HG03469 (cell line): Measurements from ENCODE around the gene NKX2-1.
"Not testable (repeated sequence)": the region's sequence is repeated elsewhere in the genome, so short reads cannot be mapped to it uniquely, and the experiment has no call there.

Experiments used
- ATAC-seq: cut with Tn5 transposase; IDR thresholded peaks from one replicate; pipeline ENCODE4 v1.9.1; 2021; ENCODE audit warnings: mild to moderate bottlenecking, moderate library complexity, moderate number of reproducible peaks; ENCODE audit not compliant: unreplicated experiment

The NKX2-1 gene

DNA sequence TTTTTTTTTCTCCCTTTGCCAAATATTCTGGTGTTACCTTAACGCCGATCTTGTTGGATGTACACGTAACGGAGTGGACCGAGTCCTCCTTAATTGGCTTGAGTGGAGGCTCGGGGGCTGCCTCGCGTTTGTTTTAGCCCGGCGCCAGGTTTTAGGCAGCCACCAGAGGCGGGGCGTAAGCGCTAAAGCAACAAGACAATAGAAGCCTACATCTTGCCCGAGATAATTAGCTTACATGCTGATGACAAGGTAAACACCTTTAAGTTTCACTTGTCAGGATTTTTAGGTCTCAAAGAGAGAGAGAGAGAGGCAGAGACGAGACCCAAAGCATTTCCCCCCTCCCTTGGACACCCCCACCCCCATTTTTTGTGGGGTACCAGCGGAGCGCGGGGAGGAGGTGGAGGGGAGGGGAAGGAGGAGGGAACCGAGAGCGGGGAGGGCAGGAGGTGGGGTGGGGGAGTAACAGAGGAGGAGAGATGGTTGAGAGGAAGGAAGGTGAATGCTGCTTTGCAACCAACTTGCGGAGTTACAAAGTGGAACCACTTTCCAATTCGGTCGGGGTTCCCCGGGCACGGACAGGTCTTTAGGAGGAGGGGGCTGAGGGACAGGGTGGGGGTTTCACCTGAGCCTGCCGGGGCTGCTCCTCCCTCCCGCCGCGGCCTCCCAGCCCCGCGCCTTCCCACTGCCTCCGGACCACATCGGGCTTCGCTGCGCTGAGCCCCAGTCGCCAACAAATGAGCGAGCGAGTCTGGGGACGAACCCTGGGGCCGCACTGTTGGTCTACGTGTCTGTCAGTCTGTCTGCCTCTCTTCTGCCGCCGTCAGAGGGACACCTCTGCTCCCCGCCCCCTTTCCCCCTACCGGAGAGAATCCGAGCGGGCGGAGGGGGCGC lies at the start of gene NKX2-1:
Gene NKX2-1, minus strand, starts transcription at position 802 of the 891 bp plus-strand sequence. Its CDS starts 103 bp downstream, at position 699.
- no peak for ATAC-seq

DNA sequence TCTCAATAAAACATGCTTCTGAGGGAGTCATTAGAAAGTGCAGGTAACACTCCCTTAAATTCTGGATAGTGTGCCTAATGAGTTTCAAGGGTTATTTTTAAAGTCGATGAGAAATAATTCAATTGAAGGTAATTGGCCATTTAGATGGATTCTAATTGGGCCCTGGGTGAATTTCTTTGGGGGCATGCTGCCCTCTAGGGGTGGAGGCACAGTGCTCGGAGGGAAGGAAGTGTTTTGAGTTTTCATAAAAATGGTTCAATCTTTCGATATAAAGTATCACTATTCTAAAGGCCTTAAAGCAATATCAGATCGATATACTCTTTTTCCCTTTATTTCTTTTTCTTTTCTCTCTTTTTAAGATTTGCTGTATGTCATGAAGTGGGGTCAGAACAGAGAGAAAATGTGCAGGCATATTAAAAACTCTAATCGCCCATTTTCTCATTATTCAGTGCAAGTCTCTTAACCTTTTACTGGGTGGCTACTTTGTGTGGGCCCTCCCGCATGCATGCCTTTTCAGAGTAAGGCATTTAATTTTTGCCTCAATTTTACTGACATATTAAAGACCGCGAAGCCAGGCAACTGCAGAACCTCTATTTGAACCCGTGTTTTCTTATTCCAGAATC lies 36.9 kb upstream of the NKX2-1 start:
- no peak for ATAC-seq

DNA sequence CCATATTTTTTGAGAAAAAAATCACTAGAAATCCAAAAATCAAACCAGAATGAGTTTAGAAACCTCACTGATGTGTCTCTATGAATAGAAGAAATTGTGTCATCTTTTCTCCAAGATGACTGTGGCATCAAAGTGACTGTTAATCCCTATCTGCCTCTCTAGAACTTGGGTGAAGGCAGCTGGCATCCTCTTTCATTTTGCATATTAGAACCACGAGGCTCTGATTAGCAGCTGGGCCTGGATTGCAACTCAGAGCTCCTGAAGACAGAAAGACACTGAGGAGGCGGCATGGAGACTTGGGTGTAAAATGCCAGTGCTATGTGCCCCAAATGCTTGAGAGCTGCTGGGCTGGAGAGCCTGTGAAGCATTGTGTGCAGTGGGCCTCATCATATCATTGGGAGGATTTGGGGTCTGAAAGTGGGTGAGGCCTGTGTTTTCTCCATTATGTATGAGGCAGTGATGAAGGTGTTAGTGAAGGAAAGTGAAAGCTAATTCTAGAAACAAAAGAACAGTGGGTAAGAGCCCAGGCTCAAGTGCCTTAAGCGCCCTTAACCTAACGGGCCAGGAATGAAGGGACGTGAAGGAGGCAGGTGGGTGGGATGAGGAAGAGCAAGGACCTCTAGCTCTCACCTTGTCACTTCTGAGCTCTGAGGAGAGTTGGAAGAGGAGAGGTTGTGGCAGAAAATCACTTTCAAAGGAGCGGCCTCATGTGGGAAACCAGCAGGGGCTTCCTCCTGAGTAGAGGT lies 36.1 kb upstream of the NKX2-1 start:
- no peak for ATAC-seq

DNA sequence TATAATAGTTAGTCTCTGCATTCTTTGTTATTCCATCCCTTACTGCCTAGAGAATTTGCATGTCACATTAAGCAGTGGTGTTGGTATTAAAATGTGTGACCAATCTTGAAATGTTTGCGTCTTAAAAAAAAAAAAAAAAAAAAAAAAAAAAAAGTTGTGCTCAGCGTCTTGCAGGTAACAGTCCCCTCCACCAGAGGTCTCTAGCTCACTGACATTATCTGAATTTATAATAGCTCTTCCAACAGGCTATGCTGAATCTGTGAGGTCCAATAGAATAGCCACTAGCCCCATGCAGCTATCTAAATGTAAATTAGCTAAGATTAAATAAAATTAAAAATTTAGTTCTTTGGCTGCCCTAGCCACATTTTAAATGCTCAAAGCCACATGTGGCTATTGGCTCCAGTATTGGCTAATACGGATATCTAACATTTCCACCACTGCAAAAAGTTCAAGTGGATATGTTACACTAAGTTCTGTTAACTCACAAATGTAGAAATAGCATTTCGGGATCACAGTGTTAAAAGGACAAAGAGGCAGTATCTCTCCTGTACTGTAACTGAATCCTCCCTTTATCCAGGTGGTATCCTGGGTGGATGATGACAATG lies 33.7 kb upstream of the NKX2-1 start:
- ATAC-seq: peak; percentile 48

DNA sequence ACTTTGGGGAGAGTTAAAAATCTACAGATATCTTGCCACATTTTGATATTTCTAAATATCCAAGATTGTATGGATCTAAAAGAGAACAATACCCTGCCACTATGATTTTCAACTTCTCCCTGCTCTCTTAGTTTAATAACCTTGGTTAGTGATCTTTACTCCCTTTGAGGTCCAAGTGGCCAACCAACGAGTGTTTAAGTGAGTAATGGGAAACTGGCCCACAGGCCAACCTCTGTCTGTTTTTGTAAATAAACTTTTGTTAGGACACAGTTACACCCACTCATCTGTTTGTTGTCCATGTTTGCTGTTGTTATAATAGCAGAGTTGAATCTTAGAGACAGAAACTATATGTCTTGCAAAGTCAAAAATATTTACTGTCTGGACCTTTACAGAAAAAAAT lies 30.9 kb upstream of the NKX2-1 start:
- no peak for ATAC-seq

DNA sequence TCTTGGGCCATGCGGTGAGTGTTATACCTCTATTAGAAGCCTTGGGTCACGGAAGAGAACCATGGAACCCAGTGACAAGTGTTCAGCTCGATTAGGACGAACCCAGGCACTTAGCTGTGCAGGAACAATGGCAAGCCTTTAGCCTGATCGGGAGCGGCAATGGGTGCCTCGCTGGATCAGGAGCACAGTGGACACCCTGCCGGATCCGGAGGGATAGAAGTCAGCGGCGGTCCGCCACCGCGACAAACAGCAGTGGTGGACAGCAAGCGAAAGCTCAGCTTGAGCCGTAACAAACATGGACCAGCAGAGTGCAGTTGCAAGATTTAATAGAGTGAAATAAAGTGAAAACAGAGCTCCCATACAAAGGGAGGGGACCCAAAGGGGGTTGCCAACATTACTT lies 24.2 kb upstream of the NKX2-1 start:
- ATAC-seq: not testable (repeated sequence)

DNA sequence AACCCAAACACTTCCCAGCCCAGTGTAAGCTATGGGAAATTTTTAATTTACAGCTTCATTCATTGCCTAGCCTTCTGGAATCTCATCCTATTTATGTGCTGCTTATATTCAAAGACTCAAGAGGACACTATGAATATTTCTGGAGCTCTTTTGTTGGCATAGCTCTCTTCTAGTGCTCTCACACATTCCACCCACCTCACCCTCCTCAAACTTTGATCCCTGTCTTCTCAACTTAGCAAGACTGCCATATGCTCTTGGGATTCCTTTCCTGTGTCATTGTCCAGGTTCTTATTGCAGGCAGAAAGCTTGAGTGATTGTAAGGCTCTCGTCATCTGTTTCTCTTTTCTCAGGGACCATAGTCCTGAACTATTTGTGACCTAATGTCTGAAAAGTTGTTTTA lies 18.0 kb upstream of the NKX2-1 start:
- ATAC-seq: no peak

DNA sequence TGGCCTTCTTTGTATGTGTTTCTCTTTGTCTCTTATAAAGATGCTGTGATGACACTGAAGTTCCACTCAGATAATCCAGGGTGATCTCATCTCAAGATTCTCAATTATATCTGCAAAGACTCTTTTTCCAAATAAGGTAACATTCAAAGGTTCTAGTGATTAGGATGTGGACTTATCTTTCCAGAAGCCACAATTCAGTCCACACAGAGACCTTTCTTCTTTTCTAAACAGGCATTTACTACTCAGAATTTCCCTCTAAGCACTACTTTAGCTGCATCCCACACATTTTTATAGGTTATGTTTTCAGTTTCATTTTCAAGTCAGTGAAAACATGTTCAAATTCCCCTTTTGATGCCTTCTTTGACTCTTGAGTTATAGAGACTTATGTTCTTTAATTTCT lies 9.0 kb upstream of the NKX2-1 start:
- ATAC-seq: no peak

DNA sequence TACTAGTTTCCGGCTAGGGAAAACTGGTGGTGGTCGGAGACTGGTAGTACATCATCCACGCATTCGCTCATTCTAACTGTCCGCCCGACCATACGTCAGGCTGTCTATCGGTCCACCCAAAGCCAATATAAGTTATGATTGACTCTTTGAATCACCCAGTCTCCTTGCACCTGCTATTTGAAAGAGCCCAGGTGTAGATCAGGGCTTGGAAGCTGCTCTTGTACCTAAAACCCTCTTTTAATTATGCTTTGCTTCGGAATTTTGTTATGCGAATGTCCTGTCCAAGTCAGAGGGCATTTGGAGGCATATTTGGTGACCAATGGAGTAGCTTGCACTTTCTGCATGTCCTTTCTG lies 5.7 kb upstream of the NKX2-1 start:
- no peak for ATAC-seq

DNA sequence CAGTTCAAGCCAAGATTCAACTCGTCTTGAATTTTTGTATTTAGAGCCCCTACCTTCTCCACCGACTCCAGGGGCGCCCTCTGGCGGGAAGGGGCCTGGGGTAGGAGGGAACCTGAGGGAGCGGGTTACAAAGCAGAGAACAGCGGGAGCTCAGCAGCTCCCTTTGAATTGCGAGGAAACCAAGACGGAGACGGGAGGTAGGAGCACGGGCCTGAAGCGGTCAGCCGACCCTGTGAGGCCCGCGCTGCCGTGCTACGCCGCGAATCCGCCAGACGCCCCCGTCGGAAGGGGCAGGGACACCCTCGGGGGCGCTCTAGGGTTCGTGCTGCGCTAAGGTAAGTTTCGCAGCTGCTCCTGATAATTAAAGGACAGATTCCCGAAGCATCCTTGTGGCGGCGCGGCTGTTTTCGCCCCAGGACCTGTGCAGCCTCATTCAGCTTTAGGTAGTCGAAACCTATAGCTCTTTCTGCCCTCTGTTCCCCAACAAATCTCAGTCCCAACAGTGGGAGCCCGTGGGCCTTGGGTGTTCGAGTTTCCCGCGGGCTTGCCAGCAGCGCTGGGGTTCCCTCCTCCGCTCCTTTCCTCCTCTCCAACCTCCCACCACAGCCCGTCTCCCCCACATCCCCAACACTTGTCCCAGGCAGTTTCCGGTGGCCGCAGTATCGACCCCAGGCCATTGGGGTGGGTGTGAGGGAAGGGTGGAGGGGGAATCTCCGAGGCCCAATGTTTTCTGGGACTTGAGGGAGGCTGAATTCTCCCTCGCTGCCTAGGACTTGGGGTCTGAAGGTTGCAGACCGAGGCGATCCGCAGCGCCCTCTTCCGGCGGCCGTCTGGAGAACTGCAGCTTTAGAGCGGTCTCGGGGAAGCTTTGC lies 5.1 kb upstream of the NKX2-1 start:
- no peak for ATAC-seq

DNA sequence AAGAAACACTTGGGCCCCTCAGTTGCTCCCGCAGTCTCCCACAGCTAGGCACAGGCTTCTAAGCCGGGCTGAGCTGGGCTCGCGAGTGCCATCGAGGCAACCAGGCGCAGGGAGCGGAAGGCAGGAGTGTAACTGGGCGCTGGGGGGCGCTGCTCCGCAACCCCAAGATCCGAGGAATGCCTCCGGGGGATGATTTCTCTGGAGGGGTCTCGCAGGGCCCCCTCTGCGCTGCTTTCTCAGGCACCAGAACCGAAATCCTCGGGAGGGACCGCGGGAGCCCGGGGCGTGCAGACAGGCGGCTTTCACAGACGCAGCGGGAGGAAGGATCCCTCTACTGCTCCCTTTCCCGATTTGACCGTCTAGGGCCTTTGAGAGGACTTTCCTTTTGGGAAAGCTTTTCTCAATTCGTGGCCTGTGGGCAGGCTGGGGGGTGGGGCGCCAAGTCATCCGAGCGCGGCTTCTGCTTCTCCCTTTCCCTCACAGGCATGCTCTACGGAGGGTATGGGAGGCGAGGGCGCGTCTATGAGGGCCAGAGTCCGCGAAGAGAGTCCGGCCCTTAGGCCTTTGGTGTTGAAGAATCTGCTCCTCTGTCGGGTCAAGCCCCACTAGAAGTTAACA lies 4.3 kb upstream of the NKX2-1 start:
- no peak for ATAC-seq

DNA sequence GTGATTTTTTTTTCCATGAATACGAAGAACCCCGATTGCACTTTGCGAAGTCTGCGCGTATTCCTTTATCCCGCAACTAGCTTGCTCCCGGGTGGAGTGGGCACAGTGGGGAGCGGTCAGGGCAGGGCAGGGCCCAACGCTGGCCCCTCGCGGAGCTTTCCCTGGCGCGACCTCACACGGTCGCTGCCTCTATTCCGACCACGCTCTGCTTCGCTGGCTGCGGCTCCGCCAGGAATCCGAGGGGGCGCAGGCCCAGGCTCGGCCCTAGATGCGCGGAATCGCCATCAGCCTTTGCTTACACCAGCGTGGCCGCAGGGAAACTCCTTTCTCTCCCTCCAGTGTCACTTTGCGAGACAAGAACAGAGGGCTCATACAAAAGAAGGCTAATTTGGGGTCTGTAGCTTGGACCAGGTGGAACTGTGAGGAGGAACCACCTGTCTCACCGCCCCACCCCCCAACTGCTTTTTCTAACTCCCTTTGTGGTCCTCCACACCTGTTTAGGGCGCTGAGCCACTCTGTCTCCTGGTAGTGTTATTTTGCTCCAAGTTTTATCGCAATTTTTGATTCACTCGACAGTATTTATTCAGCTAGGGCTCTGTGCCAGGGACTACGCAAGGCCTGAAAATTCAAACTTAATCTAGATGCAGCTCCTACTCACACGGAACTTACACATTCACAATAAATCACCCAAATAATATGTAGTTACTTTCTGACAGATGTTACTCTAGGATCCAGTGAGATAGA lies 3.1 kb upstream of the NKX2-1 start:
- no peak for ATAC-seq

DNA sequence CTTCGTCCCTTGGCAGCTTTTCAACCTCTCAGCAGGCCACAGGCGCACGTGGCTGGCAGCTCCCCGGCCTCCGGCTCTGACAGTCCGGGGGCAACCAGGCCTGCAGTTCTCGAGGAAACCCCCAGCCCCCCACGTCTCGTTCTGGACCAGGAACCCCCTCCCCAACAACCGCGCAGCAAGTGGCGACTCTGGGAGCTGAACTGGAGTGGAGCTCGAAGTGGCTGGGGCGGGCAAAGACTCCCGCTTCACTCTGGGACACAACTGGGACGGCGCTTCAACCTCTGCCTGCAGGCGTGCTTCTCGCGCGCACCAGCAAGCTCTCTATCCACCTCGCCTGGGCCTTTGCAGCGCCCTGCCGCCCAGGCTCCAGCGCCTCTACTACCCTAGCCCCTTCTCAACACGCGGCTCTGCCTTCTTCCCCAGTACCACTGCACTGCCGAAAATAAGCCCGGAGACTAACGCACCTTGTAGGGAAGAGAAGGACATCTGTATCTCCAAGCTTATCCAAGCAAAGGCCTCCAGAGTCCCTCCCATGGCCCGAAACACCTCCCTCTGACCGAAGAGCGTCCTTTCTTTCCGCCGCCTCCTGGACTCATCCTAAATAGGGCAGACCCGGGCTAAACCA lies 2.4 kb upstream of the NKX2-1 start:
- ATAC-seq: no peak

DNA sequence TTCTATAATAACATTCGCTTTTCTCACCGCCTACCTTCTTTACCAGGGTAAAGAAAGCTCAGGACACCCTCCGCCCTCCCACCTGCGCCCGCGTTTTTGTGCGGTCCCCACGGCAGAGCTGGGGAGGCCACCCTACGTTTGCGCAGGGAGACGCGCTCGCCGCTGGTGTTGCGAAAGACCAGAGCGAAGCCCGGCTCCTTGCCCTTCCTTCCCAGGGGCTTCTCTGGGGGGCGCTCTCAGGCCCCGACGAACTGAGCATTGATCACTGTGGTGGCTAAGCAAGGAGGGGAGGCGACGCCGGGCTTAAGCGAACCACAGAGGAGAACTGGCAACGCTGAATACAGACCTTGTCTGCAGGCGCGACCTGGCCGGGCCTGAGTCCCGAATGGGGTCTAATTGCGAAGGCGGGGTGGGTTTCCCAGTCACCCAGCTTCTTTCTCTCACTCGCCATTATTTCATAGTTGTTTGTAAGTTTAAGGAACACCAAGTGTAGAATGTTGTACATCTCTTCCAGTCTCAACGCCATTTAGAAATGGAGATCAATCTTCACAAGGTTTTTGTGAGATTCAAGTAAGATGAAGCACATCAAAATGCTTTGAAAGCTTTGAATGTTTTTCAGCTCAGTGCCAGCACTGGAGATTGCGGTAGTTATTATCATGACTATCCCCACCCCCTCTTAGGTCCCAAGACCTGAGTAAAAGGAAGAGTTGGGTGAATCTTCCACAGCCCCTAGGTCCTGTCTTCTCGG lies 1.7 kb upstream of the NKX2-1 start:
- no peak for ATAC-seq

DNA sequence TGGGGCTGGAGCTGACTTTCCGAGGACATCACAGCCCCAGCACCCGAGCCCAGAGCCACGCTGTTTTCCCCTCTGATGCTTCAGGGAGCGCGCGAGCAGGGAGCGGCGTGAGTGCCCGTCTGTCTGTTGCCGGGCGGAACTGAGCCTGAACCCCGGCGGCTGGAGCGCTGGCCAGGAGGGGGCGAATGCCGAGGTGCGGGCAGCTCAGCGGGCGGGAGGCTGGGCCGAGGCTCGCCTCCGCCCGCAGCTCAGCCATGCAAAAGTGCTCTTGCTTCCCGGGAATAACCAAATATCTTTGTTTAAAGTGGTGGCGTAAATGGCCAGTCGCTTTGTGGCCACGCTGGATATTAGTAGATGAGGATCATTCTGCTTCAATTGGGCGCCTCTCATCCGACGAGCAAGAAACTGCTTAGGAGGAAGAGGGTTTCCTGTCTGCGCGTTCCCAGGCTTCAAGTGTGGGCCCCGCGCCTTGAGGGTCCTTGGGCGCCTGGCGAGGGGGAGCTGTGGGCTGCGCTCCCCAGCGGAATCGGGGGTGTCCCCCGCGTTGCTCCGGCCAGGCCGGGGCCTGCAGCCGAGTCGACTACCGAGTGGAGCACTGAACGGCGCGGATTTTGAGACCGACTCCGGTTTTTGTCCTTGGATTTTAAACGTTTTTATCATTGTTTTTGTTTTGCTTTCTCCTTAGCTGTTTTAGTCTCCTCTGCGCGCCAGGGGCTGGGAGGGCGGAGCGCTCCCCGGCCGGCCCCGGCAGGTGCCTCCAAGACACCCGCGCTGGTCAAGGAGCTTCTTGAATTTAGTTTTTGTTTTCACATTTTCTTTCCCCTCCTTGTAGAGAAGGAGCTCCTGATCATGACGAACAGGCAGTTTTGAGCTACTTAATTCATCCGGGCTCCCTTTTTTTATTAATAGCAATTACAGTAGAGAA lies 831 bp upstream of the NKX2-1 start:
- no peak for ATAC-seq

DNA sequence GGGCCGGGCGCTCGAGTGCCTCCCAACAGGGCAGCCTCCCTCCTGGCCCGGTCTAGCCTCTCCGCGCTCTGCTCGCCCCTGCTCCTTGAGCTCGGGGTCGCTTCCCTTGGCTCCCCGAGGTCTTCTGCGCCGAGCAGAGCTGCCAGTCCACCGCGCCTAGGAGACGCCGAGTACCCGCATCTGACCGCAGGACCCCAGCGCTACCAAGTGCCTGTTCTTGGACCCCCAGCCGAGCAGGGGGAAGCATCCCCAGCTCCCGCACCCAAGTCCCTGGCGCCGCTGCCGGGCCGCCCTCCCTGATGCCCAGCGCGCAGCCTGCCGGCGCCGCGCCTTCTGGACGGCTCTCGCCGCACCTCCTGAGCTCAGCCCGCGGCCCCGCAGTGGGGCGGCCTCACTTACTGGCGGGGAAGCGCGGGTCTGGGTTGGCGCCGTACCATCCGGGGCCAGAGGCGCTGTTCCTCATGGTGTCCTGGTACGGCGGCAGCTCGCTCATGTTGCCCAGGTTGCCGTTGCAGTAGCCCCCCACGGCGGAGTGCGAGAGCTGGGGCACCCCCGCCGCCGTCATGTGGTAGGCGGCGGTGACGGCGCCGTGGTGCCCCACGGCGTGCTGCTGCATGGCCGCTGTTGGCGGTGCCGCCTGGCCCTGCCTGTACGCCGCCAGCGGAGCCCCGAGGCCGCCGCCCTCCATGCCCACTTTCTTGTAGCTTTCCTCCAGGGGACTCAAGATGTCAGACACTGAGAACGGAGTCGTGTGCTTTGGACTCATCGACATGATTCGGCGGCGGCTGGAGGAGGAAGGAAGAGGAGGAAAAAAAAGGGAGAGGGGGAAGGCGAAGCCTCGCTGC lies 1.2 kb downstream of the NKX2-1 start:
- no peak for ATAC-seq
